H9 (cell line): ENCODE measurements around the gene NTMT2. TPM values are rescaled to one million over a fixed set of nuclear protein-coding genes. Genes with fewer than 3 reads are reported as not detected.

Experiments
- DNase-seq: peaks from one replicate; pipeline ENCODE4 v3.0.0-alpha.2; 2017
- H2AFZ ChIP-seq: one replicate; pipeline ENCODE4 v1.6.1; 2013; ENCODE audit warnings: mild to moderate bottlenecking, low read length, control low read depth, moderate library complexity
- H2AK5ac ChIP-seq: 2 replicates; pipeline ENCODE4 v1.6.1; 2013; ENCODE audit warnings: low read length, control low read depth, mixed read lengths; ENCODE audit not compliant: insufficient read length
- H2BK120ac ChIP-seq: one replicate; pipeline ENCODE4 v1.6.1; 2013; ENCODE audit warnings: low read depth, mild to moderate bottlenecking, low read length, control low read depth, inconsistent platforms; ENCODE audit not compliant: poor library complexity, severe bottlenecking
- H2BK12ac ChIP-seq: 2 replicates; pipeline ENCODE4 v1.6.1; 2013; ENCODE audit warnings: low read length, control low read depth, mixed read lengths, low read depth; ENCODE audit not compliant: insufficient read length
- H2BK15ac ChIP-seq: 2 replicates; pipeline ENCODE4 v1.6.1; 2013; ENCODE audit warnings: low read depth, low read length, control low read depth
- H2BK20ac ChIP-seq: one replicate; pipeline ENCODE4 v1.6.1; 2013; ENCODE audit warnings: low read depth, mild to moderate bottlenecking, low read length, control low read depth, inconsistent platforms; ENCODE audit not compliant: poor library complexity, severe bottlenecking
- H2BK5ac ChIP-seq: 2 replicates; pipeline ENCODE4 v1.6.1; 2013; ENCODE audit warnings: low read length, control low read depth, mixed read lengths; ENCODE audit not compliant: insufficient read length
- H3K14ac ChIP-seq: 2 replicates; pipeline ENCODE4 v1.6.1; 2013; ENCODE audit warnings: low read length, control low read depth; ENCODE audit not compliant: insufficient read depth
- H3K18ac ChIP-seq: 2 replicates; pipeline ENCODE4 v1.6.1; 2013; ENCODE audit warnings: low read depth, mild to moderate bottlenecking, mixed read lengths, low read length, control low read depth; ENCODE audit not compliant: insufficient read length
- H3K23ac ChIP-seq: 2 replicates; pipeline ENCODE4 v1.6.1; 2013; ENCODE audit warnings: low read length, control low read depth, mixed read lengths, low read depth; ENCODE audit not compliant: insufficient read length
- H3K23me2 ChIP-seq: 2 replicates; pipeline ENCODE4 v1.6.1; 2013; ENCODE audit warnings: low read depth, mild to moderate bottlenecking, mixed read lengths, low read length, control low read depth; ENCODE audit not compliant: insufficient read length, poor library complexity, severe bottlenecking
- H3K27ac ChIP-seq: 2 replicates; pipeline ENCODE4 v1.5.1; 2013; ENCODE audit warnings: low read length, control low read depth, mixed read lengths, low read depth; ENCODE audit not compliant: insufficient read length
- H3K27me3 ChIP-seq: 2 replicates; pipeline ENCODE4 v1.6.1; 2013; ENCODE audit warnings: low read length, control low read depth, inconsistent platforms; ENCODE audit not compliant: insufficient read depth
- H3K4ac ChIP-seq: 2 replicates; pipeline ENCODE4 v1.6.1; 2013; ENCODE audit warnings: low read depth, mild to moderate bottlenecking, control low read depth, inconsistent platforms, low read length, moderate library complexity
- H3K4me1 ChIP-seq: 2 replicates; pipeline ENCODE4 v1.6.1; 2013; ENCODE audit warnings: low read length, control low read depth, inconsistent platforms; ENCODE audit not compliant: insufficient read depth
- H3K4me2 ChIP-seq: 2 replicates; pipeline ENCODE4 v1.6.1; 2013; ENCODE audit warnings: low read length, control low read depth, mixed read lengths; ENCODE audit not compliant: insufficient read length, insufficient read depth
- H3K56ac ChIP-seq: 2 replicates; pipeline ENCODE4 v1.6.1; 2013; ENCODE audit warnings: low read depth, mild to moderate bottlenecking, mixed read lengths, low read length, control low read depth; ENCODE audit not compliant: insufficient read length
- H3K79me1 ChIP-seq: 2 replicates; pipeline ENCODE4 v1.6.1; 2013; ENCODE audit warnings: low read depth, mild to moderate bottlenecking, moderate library complexity, low read length, control low read depth, inconsistent platforms; ENCODE audit not compliant: insufficient read depth, poor library complexity, severe bottlenecking
- H3K79me2 ChIP-seq: 2 replicates; pipeline ENCODE4 v1.6.1; 2013; ENCODE audit warnings: low read length, control low read depth, inconsistent platforms; ENCODE audit not compliant: insufficient read depth
- H3K9ac ChIP-seq: 2 replicates; pipeline ENCODE4 v1.6.1; 2013; ENCODE audit warnings: low read length, control low read depth, mixed read lengths; ENCODE audit not compliant: insufficient read length; ENCODE audit errors: extremely low read depth
- H3K9me3 ChIP-seq: one replicate; pipeline ENCODE4 v1.6.1; 2013; ENCODE audit warnings: low read depth, low read length, inconsistent platforms; ENCODE audit not compliant: control insufficient read depth
- H3T11ph ChIP-seq: one replicate; pipeline ENCODE4 v1.6.1; 2013; ENCODE audit warnings: mild to moderate bottlenecking, low read length, control low read depth, inconsistent platforms
- H4K20me1 ChIP-seq: one replicate; pipeline ENCODE4 v1.6.1; 2013; ENCODE audit not compliant: control insufficient read depth, insufficient read length, insufficient read depth
- H4K5ac ChIP-seq: 2 replicates; pipeline ENCODE4 v1.6.1; 2013; ENCODE audit warnings: low read depth, mild to moderate bottlenecking, mixed read lengths, low read length, control low read depth; ENCODE audit not compliant: insufficient read length
- H4K8ac ChIP-seq: replicated peaks from 2 replicates; pipeline ENCODE4 v1.6.1; 2013; ENCODE audit warnings: low read length, control low read depth, mixed read lengths, low read depth; ENCODE audit not compliant: insufficient read length
- H4K91ac ChIP-seq: 2 replicates; pipeline ENCODE4 v1.6.1; 2013; ENCODE audit warnings: low read depth, mild to moderate bottlenecking, moderate library complexity, mixed read lengths, low read length, control low read depth; ENCODE audit not compliant: insufficient read length
- H3K27ac Mint-ChIP-seq, 3 experiments: 2 replicates in 2 of 3; 3 replicates in 1 of 3; pipeline ENCODE4 v1.8.0; 2020 to 2021; ENCODE audit warnings: mixed read lengths in 3 of 3, mild to moderate bottlenecking in 1 of 3, moderate library complexity in 1 of 3
- H3K27me3 Mint-ChIP-seq: 2 replicates; pipeline ENCODE4 v1.8.0; 2021; ENCODE audit warnings: low read depth, mild to moderate bottlenecking, moderate library complexity, mixed read lengths
- H3K36me3 Mint-ChIP-seq, 3 experiments: 2 replicates in 2 of 3; 3 replicates in 1 of 3; pipeline ENCODE4 v1.8.0; 2020 to 2021; ENCODE audit warnings: low read depth in 3 of 3, mixed read lengths in 3 of 3; ENCODE audit not compliant: insufficient read depth in 1 of 3
- H3K4me1 Mint-ChIP-seq, 2 experiments: 2 replicates each; pipeline ENCODE4 v1.8.0; 2020; ENCODE audit warnings: mixed read lengths in 2 of 2
- H3K4me3 Mint-ChIP-seq, 2 experiments: 2 replicates in 1 of 2; 3 replicates in 1 of 2; pipeline ENCODE4 v1.8.0; 2020 to 2021; ENCODE audit warnings: mild to moderate bottlenecking in 2 of 2, mixed read lengths in 2 of 2, moderate library complexity in 1 of 2
- H3K9me3 Mint-ChIP-seq, 2 experiments: 2 replicates in 1 of 2; 3 replicates in 1 of 2; pipeline ENCODE4 v1.8.0; 2020; ENCODE audit warnings: mild to moderate bottlenecking in 2 of 2, mixed read lengths in 2 of 2, moderate library complexity in 1 of 2
- total RNA-seq: library from RNA; stranded (reverse); gene quantifications from 2 replicates; pipeline ENCODE4 v1.2.1, GENCODE V29; 2021
- TF ChIP-seq, protein P1 (sequence below): fragments of 200-600 bp; sonication (generic); conservative IDR thresholded peaks from 3 replicates; pipeline ENCODE4 v1.8.0; 2021; ENCODE audit warnings: antibody characterized with exemption, mild to moderate bottlenecking

The NTMT2 gene
- total RNA-seq, 1 experiment from 2014 or later = 0.28 TPM

GRCh38 chr1:170095976-170096748 is 49.6 kb upstream of the NTMT2 start:
- Histone ChIP-seq H3K9ac (no peak overlapping the region), H2AK5ac (no peak overlapping the region), H3K23me2 (no peaks in the 10 kb centered on the region), H4K91ac (no peak overlapping the region), H4K20me1 (no peaks in the 10 kb centered on the region), H2BK5ac (no peak overlapping the region), H3K14ac (no peak overlapping the region), H4K5ac (no peak overlapping the region), H3K27ac (no peak overlapping the region), H2BK20ac (no peak overlapping the region), H3K79me2 (no peaks in the 10 kb centered on the region), H3K27me3 (no peaks in the 10 kb centered on the region), H2BK120ac (no peak overlapping the region), H3T11ph (no peak overlapping the region), H3K4me1 (no peaks in the 10 kb centered on the region), H3K56ac (no peak overlapping the region), H4K8ac (no peak overlapping the region), H3K4ac (no peak overlapping the region), H3K9me3 (no peaks in the 10 kb centered on the region), H3K79me1 (no peaks in the 10 kb centered on the region), H3K4me2 (no peak overlapping the region), H3K18ac (no peak overlapping the region), H2BK15ac (no peak overlapping the region), H3K23ac (no peak overlapping the region), H2BK12ac (no peak overlapping the region), H2AFZ (no peak overlapping the region)
- H3K4me1 Mint-ChIP-seq = peaks cover 17 to 26% of the 10 kb centered on the region in 2 experiments
- H3K36me3 Mint-ChIP-seq = peaks cover 1 to 15% (median 2%) of the 10 kb centered on the region in 3 experiments; a peak in 6 of 7 replicates
- H3K9me3 Mint-ChIP-seq = peaks cover 5 to 11% of the 10 kb centered on the region in 2 experiments; a peak in 3 of 5 replicates
- no peak for DNase-seq
- H3K27me3 Mint-ChIP-seq = no peaks in the 10 kb centered on the region
- no peak overlapping the region for H3K27ac Mint-ChIP-seq
- TF ChIP-seq, protein P1, sequence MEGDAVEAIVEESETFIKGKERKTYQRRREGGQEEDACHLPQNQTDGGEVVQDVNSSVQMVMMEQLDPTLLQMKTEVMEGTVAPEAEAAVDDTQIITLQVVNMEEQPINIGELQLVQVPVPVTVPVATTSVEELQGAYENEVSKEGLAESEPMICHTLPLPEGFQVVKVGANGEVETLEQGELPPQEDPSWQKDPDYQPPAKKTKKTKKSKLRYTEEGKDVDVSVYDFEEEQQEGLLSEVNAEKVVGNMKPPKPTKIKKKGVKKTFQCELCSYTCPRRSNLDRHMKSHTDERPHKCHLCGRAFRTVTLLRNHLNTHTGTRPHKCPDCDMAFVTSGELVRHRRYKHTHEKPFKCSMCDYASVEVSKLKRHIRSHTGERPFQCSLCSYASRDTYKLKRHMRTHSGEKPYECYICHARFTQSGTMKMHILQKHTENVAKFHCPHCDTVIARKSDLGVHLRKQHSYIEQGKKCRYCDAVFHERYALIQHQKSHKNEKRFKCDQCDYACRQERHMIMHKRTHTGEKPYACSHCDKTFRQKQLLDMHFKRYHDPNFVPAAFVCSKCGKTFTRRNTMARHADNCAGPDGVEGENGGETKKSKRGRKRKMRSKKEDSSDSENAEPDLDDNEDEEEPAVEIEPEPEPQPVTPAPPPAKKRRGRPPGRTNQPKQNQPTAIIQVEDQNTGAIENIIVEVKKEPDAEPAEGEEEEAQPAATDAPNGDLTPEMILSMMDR = no peak
- no peak overlapping the region for H3K4me3 Mint-ChIP-seq
